CD4-positive, alpha-beta T cell treated with Interleukin-10 for 1 hour (primary cell): ENCODE measurements around the gene SDC3.

Experiments used
- DNase-seq: peaks from one replicate; pipeline ENCODE4 v3.0.0-alpha.2; 2020

Gene SDC3

GRCh38 chr1:30927448-30927847 is 18.9 kb upstream of the SDC3 start:
- no peak for DNase-seq

- DNase-seq = no peak
These were observed 15.0 kb upstream of the SDC3 start for GRCh38 chr1:30923597-30923996.

- DNase-seq = no peak
These were observed 12.3 kb upstream of the SDC3 start for GRCh38 chr1:30920827-30921226.

- no peak for DNase-seq
These were observed 10.7 kb upstream of the SDC3 start for GRCh38 chr1:30919025-30919881.

- no peak for DNase-seq
These were observed 7.7 kb upstream of the SDC3 start for GRCh38 chr1:30916296-30916695.

- DNase-seq = no peak
These were observed 7.1 kb upstream of the SDC3 start for GRCh38 chr1:30915491-30916230.

GRCh38 chr1:30914931-30915330 is 6.4 kb upstream of the SDC3 start:
- DNase-seq = no peak

GRCh38 chr1:30914587-30914922 is 6.0 kb upstream of the SDC3 start:
- no peak for DNase-seq

GRCh38 chr1:30912913-30913652 is 4.5 kb upstream of the SDC3 start:
- DNase-seq = no peak

GRCh38 chr1:30912224-30912623 is 3.7 kb upstream of the SDC3 start:
- DNase-seq = no peak

GRCh38 chr1:30911059-30911954 is 2.7 kb upstream of the SDC3 start:
- DNase-seq = peak; percentile 47

- DNase-seq = no peak
These were observed 959 bp upstream of the SDC3 start for GRCh38 chr1:30909365-30910068.

GRCh38 chr1:30908316-30908695 is 252 bp downstream of the SDC3 start:
- no peak for DNase-seq

GRCh38 chr1:30907481-30908315 is 860 bp downstream of the SDC3 start:
- DNase-seq = no peak

- no peak for DNase-seq
These were observed 1.7 kb downstream of the SDC3 start for GRCh38 chr1:30906631-30907441.

GRCh38 chr1:30905916-30906620 is 2.5 kb downstream of the SDC3 start:
- DNase-seq = no peak

GRCh38 chr1:30905403-30905802 is 3.2 kb downstream of the SDC3 start:
- DNase-seq = no peak

GRCh38 chr1:30904962-30905335 is 3.6 kb downstream of the SDC3 start:
- DNase-seq = no peak

GRCh38 chr1:30904191-30904961 is 4.2 kb downstream of the SDC3 start:
- DNase-seq = no peak
